ENCODE measurements around the gene SLC8A3. TPM values are rescaled to one million over a fixed set of nuclear protein-coding genes. Genes with fewer than 3 reads are reported as not detected.

The SLC8A3 gene
- total and polyA plus RNA-seq, 9 of the 15 experiments (the other 6 are each of a cell fraction or from before 2014, with no cell fraction given): not detected

GRCh38 chr14:70149596-70150165, 39.1 kb downstream of the SLC8A3 start:
- Histone ChIP-seq H3K9me1 (ENCODE audit: control insufficient read depth, insufficient read depth, low read length) (no peaks in the 10 kb centered on the region), H3K27ac (ENCODE audit: extremely low read depth, low read depth, low read length) (no peak overlapping the region), H3K9me3 (replicated peaks; ENCODE audit: control insufficient read depth, insufficient read depth, low read depth, low read length) (no peaks in the 10 kb centered on the region), H3K4me3 (no peak overlapping the region), H4K20me1 (replicated peaks; ENCODE audit: control insufficient read depth, insufficient read depth, low read length) (no peaks in the 10 kb centered on the region), H3K79me2 (ENCODE audit: control insufficient read depth, insufficient read depth, low read length) (no peaks in the 10 kb centered on the region), H3K4me1 (replicated peaks in 1 of 2; ENCODE audit: control insufficient read depth in 2 of 2, insufficient read depth in 2 of 2, low read length in 2 of 2) (no peaks in the 10 kb centered on the region), H3K36me3 (ENCODE audit: control insufficient read depth, insufficient read depth, low read length) (no peaks in the 10 kb centered on the region), H2AFZ (ENCODE audit: low read depth, low read length) (no peak overlapping the region), H3K4me2 (ENCODE audit: insufficient read depth, low read length) (no peak overlapping the region), H3K27me3 (ENCODE audit: control insufficient read depth in 2 of 2, insufficient read depth in 2 of 2, low read length in 2 of 2) (peaks cover 0 to 6% of the 10 kb centered on the region in 2 experiments; a peak in 1 of 5 replicates), H3K9ac (ENCODE audit: insufficient read depth in 1 of 2, low read depth in 2 of 2, low read length in 2 of 2) (no peak overlapping the region)
- no peak for ATAC-seq
- no peak for DNase-seq (ENCODE audit: extremely low read depth in 1 of 4, low spot score in 3 of 4)
- BruUV-seq (replicated peaks): no TSS peak
- in situ Hi-C loops (cut with MboI): no loop called here
- ChIA-PET CTCF (ENCODE audit: low intra/inter-chr PET ratio) (no interaction called here), POLR2A (no interaction called here)
- WGBS (ENCODE audit: insufficient coverage, low coverage, missing lambda C conversion rate): 0% methylated on average over 4 of the region's 4 CpGs
- intact Hi-C loops (cut with micrococcal nuclease): no loop called here
- no peak for FAIRE-seq
- TF ChIP-seq ID3 (CRISPR knock-in tag; IDR thresholded peaks at IDR 0.05) (no peak), ID3 (tag; IDR thresholded peaks at IDR 0.05) (no peak), HCFC1 (IDR thresholded peaks at IDR 0.05; ENCODE audit: low read depth, low read length) (no peak), SIRT6 (IDR thresholded peaks at IDR 0.05; ENCODE audit: low read depth, low read length) (no peak), TAL1 (IDR thresholded peaks at IDR 0.05) (no peak)
- TF ChIP-seq, protein P1, sequence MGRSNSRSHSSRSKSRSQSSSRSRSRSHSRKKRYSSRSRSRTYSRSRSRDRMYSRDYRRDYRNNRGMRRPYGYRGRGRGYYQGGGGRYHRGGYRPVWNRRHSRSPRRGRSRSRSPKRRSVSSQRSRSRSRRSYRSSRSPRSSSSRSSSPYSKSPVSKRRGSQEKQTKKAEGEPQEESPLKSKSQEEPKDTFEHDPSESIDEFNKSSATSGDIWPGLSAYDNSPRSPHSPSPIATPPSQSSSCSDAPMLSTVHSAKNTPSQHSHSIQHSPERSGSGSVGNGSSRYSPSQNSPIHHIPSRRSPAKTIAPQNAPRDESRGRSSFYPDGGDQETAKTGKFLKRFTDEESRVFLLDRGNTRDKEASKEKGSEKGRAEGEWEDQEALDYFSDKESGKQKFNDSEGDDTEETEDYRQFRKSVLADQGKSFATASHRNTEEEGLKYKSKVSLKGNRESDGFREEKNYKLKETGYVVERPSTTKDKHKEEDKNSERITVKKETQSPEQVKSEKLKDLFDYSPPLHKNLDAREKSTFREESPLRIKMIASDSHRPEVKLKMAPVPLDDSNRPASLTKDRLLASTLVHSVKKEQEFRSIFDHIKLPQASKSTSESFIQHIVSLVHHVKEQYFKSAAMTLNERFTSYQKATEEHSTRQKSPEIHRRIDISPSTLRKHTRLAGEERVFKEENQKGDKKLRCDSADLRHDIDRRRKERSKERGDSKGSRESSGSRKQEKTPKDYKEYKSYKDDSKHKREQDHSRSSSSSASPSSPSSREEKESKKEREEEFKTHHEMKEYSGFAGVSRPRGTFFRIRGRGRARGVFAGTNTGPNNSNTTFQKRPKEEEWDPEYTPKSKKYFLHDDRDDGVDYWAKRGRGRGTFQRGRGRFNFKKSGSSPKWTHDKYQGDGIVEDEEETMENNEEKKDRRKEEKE (IDR thresholded peaks at IDR 0.05; ENCODE audit: borderline replicate concordance in 1 of 2, control insufficient read depth in 1 of 2, low read depth in 2 of 2, low read length in 1 of 2): no peak
- TF ChIP-seq, protein P2, sequence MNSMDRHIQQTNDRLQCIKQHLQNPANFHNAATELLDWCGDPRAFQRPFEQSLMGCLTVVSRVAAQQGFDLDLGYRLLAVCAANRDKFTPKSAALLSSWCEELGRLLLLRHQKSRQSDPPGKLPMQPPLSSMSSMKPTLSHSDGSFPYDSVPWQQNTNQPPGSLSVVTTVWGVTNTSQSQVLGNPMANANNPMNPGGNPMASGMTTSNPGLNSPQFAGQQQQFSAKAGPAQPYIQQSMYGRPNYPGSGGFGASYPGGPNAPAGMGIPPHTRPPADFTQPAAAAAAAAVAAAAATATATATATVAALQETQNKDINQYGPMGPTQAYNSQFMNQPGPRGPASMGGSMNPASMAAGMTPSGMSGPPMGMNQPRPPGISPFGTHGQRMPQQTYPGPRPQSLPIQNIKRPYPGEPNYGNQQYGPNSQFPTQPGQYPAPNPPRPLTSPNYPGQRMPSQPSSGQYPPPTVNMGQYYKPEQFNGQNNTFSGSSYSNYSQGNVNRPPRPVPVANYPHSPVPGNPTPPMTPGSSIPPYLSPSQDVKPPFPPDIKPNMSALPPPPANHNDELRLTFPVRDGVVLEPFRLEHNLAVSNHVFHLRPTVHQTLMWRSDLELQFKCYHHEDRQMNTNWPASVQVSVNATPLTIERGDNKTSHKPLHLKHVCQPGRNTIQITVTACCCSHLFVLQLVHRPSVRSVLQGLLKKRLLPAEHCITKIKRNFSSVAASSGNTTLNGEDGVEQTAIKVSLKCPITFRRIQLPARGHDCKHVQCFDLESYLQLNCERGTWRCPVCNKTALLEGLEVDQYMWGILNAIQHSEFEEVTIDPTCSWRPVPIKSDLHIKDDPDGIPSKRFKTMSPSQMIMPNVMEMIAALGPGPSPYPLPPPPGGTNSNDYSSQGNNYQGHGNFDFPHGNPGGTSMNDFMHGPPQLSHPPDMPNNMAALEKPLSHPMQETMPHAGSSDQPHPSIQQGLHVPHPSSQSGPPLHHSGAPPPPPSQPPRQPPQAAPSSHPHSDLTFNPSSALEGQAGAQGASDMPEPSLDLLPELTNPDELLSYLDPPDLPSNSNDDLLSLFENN (IDR thresholded peaks at IDR 0.05; ENCODE audit: low read depth in 2 of 2, low read length in 2 of 2): no peak
